ENCODE results near the gene NCOR2. TPM values are rescaled to one million over a fixed set of nuclear protein-coding genes. Genes with fewer than 3 reads are reported as not detected.

Gene NCOR2
- polyA plus RNA-seq, 1 donor (not counting 4 experiments of a cell fraction or from before 2014, with no cell fraction given): 4.7 TPM

GRCh38 chr12:124554429-124555029 lies 12.9 kb downstream of the NCOR2 start:
- H3K4me3 ChIP-seq (ENCODE audit: control insufficient read depth in 2 of 3, extremely low read depth in 1 of 3, insufficient read depth in 2 of 3, low read depth in 1 of 3, low read length in 3 of 3): no peak overlapping the region
- no peaks in the 10 kb centered on the region for H3K27me3 ChIP-seq (ENCODE audit: control insufficient read depth, extremely low read depth, insufficient read depth, low read length)
- peaks cover 97% of the 10 kb centered on the region for H3K79me2 ChIP-seq (ENCODE audit: control insufficient read depth, insufficient read depth, low read length)
- no peak overlapping the region for H3K27ac ChIP-seq (ENCODE audit: control insufficient read depth, insufficient read depth, low read length)
- H3K9ac ChIP-seq (ENCODE audit: control insufficient read depth, extremely low read depth, insufficient read depth, low read length): no peak overlapping the region
- FAIRE-seq (no peak), DNase-seq (ENCODE audit: low read depth, low spot score) (no peak)
- dilution Hi-C loops (cut with MboI; ENCODE audit: extremely low pct_ligation_motif_present, low sequenced_read_pairs): no loop called here
- H2AFZ ChIP-seq (ENCODE audit: control insufficient read depth, low read length): no peak overlapping the region
- H3K36me3 ChIP-seq (ENCODE audit: control insufficient read depth in 2 of 2, extremely low read depth in 1 of 2, insufficient read depth in 2 of 2, low read length in 2 of 2): peaks cover 4 to 5% of the 10 kb centered on the region in 2 experiments
- TF ChIP-seq, protein P1, sequence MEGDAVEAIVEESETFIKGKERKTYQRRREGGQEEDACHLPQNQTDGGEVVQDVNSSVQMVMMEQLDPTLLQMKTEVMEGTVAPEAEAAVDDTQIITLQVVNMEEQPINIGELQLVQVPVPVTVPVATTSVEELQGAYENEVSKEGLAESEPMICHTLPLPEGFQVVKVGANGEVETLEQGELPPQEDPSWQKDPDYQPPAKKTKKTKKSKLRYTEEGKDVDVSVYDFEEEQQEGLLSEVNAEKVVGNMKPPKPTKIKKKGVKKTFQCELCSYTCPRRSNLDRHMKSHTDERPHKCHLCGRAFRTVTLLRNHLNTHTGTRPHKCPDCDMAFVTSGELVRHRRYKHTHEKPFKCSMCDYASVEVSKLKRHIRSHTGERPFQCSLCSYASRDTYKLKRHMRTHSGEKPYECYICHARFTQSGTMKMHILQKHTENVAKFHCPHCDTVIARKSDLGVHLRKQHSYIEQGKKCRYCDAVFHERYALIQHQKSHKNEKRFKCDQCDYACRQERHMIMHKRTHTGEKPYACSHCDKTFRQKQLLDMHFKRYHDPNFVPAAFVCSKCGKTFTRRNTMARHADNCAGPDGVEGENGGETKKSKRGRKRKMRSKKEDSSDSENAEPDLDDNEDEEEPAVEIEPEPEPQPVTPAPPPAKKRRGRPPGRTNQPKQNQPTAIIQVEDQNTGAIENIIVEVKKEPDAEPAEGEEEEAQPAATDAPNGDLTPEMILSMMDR (optimal IDR thresholded peaks at IDR 0.05 in 1 of 3, IDR thresholded peaks at IDR 0.05 in 1 of 3, conservative IDR thresholded peaks at IDR 0.05 in 1 of 3; ENCODE audit: extremely low read depth in 1 of 3, insufficient read depth in 2 of 3, low read length in 3 of 3): no peak
- TF ChIP-seq EZH2 (IDR thresholded peaks at IDR 0.05; ENCODE audit: low read length): no peak
- H3K9me3 ChIP-seq (ENCODE audit: control insufficient read depth, low read depth, low read length): no peaks in the 10 kb centered on the region
- H3K9me1 ChIP-seq (ENCODE audit: control insufficient read depth, extremely low read depth, insufficient read depth, low read length): peaks cover 3% of the 10 kb centered on the region
- no peak overlapping the region for H3K4me2 ChIP-seq (ENCODE audit: control insufficient read depth, extremely low read depth, insufficient read depth, low read depth, low read length)
- peaks cover 37% of the 10 kb centered on the region for H3K4me1 ChIP-seq (ENCODE audit: control insufficient read depth, extremely low read depth, insufficient read depth, low read length)
- H4K20me1 ChIP-seq (ENCODE audit: control insufficient read depth, extremely low read depth, insufficient read depth, low read length): peaks cover 33% of the 10 kb centered on the region

DNA sequence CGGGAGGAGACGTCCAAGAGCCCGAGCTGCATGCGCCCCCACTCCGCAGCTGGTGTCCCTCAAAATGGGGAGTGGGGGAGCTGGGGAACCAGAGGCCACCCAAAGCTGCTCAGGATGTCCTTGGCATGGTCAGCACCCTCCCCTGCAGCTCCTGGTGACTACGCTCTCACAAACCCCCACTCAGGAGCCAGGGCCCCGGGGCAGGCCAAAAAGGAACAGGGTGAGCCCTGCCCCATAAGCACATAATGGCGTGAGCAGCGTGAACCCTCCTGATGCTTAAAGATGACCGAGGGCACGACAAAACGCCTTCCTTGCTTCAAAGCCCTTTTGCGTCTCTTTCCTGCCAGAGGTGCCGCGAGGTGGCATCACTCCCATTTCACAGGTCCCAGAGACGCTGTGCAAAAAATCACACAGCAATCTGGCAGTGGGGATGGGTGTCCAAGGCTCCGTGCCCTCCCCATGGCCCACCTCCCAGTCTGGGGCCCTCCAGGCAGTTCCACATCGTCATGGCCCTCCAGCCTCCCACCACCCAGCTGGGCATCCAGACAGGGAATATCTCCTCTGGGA lies 13.5 kb downstream of the NCOR2 start:
- H3K4me3 ChIP-seq (ENCODE audit: control insufficient read depth in 2 of 3, extremely low read depth in 1 of 3, insufficient read depth in 2 of 3, low read depth in 1 of 3, low read length in 3 of 3): no peak overlapping the region
- FAIRE-seq (no peak), DNase-seq (ENCODE audit: low read depth, low spot score) (no peak)
- no peaks in the 10 kb centered on the region for H3K27me3 ChIP-seq (ENCODE audit: control insufficient read depth, extremely low read depth, insufficient read depth, low read length)
- H3K4me2 ChIP-seq (ENCODE audit: control insufficient read depth, extremely low read depth, insufficient read depth, low read depth, low read length): no peak overlapping the region
- no peak overlapping the region for H3K27ac ChIP-seq (ENCODE audit: control insufficient read depth, insufficient read depth, low read length)
- dilution Hi-C loops (cut with MboI; ENCODE audit: extremely low pct_ligation_motif_present, low sequenced_read_pairs): no loop called here
- H4K20me1 ChIP-seq (ENCODE audit: control insufficient read depth, extremely low read depth, insufficient read depth, low read length): peaks cover 32% of the 10 kb centered on the region
- H3K9ac ChIP-seq (ENCODE audit: control insufficient read depth, extremely low read depth, insufficient read depth, low read length): no peak overlapping the region
- H3K9me1 ChIP-seq (ENCODE audit: control insufficient read depth, extremely low read depth, insufficient read depth, low read length): peaks cover 3% of the 10 kb centered on the region
- H3K4me1 ChIP-seq (ENCODE audit: control insufficient read depth, extremely low read depth, insufficient read depth, low read length): peaks cover 42% of the 10 kb centered on the region
- H3K9me3 ChIP-seq (ENCODE audit: control insufficient read depth, low read depth, low read length): no peaks in the 10 kb centered on the region
- no peak overlapping the region for H2AFZ ChIP-seq (ENCODE audit: control insufficient read depth, low read length)
- TF ChIP-seq EZH2 (IDR thresholded peaks at IDR 0.05; ENCODE audit: low read length): no peak
- H3K36me3 ChIP-seq (ENCODE audit: control insufficient read depth in 2 of 2, extremely low read depth in 1 of 2, insufficient read depth in 2 of 2, low read length in 2 of 2): peaks cover 3 to 4% of the 10 kb centered on the region in 2 experiments
- peaks cover 97% of the 10 kb centered on the region for H3K79me2 ChIP-seq (ENCODE audit: control insufficient read depth, insufficient read depth, low read length)

Data from keratinocyte (primary cell).